Midbrain (tissue), 1 donor: Measurements from ENCODE around the gene FLNB.

ENCODE experiments used
- DNase-seq: peaks from one replicate; lab custom pipeline; 2025; lab: John Stamatoyannopoulos, UW

FLNB gene

DNA sequence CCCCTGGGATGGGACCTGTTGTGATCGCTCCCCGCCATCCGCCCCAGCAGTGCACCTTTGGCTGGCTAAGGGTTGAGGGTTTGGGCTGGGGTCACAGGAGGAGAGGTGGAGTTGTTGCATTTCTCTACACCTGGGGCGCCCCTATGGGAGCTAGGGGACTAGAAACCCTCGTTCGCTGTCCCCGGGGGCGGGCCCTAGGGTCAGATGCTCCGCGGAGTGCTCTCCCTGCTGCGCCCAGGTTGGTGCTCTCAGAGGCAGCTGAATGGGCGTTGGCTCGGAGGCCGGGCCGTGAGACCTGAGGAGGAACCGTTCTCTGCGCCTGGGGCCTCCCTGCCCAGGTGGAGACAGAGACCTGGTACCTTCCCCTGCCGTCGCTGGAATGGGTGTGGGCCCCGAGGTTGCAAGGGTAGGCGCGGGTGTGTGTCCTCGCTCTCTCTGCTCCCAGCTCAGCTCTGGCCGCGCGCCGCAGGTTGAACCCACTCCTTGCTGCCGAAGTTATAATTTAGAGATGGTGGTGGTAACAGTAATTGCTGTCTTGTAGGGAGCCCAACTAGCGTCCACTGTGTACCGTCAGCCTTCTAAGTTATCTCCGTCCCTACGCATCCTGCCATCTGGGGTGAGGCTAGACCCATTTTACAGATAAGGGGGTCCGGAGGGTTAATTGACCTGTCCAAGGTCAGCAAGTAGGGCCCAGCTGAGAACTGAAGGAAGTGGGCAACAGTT, 965 bp downstream of the FLNB start:
- no peak for DNase-seq

DNA sequence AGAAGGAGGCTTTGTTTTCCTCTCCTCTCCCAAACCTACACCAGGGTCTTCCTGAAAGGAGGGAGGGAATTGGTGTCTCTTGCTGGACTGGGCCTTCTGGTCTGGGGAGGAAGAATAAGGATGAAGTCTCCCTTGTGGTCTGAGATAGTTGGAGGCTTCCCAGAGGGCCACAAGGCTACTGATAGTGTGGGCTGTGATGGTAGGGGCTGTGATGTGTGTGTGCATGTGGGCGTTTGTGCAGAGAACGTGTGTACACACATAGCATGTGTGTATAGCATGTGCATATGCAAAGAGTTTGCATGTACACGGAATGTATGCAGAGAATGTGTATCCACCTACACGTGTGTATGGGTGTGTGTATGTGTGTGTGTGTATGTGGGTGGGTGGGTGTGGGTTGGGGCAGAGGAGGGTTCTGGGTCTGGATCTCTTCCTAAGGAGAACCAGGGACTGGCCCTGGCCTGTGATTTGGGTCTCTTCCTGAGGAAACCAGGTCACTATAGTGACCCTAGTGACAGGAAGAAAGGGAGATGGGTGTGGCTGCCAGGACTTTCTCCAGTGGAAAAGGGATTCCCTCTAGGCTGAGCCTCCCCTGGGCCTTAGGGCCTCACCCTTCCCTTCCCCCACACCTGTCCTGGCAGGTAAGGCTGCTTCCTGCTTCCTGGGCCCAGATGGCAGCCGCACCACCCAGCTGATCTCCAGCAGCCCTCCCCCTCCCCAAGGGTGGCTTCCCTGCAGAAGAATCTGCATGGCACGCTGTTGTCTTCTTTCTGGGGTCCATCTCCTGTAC, 1.7 kb downstream of the FLNB start:
- DNase-seq = no peak

DNA sequence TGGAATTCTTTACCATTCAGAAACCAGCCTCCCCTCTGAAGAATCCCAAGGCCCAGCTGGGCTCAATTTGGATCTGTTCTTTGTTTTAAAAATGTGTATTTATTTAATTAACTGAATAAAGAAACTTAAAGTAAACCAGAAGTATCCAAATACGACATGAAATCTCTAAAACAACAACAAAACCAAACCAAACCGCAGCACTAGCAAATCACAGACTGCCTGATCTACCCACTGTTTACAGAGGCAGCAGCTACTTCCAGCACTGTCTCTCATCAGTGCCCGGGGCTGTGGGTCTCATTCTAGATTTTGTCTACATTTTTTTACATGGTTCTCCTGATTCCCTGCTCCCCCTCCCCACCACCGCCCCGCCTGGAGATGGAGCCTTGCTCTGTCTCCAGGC, 2.3 kb downstream of the FLNB start:
- no peak for DNase-seq

- no peak for DNase-seq
Measured at GRCh38 chr3:58011580-58011979, 3.4 kb downstream of the FLNB start.

DNA sequence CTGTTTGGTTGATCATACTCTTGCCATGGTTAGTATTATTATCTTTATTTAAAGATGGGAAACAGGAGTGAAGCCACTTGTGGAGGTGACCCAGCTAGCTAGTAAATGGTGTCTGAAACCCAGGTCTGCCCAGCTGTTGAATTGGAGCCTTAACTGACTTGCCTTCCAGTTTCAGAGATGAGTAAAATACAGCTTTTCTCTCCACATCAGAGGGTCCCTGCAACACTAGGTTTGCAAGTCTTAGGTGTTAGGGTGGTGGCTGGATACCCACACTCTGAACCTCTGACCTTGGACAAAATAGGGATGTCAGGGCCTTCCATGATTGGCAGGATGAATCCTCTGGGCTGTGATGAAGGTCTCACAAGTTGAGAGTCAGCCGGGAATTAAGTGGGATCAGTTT, 4.1 kb downstream of the FLNB start:
- no peak for DNase-seq

- no peak for DNase-seq
Measured at GRCh38 chr3:58013099-58013498, 4.9 kb downstream of the FLNB start.

- peak; percentile 25 for DNase-seq
Measured at GRCh38 chr3:58013973-58014649, 5.9 kb downstream of the FLNB start.

DNA sequence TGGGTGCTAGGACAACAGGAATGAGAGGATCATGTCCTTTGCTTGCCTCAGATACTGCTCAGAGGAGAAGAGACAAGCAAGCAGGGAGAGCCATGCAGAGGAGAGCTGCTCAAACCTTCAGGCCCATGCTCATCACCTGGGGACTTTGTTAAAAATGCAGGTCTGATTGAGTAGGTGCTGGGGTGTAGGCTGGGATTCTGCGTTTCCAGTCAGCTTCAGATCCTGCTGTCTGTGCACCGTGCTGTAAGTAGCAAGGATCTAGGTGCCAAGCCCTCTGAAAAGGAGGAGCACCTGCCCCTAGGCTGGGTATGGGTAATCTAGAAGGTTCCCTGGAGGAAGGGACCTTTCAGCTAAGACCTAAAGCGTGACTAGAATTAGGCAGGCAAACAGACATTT, 7.3 kb downstream of the FLNB start:
- DNase-seq = no peak

DNA sequence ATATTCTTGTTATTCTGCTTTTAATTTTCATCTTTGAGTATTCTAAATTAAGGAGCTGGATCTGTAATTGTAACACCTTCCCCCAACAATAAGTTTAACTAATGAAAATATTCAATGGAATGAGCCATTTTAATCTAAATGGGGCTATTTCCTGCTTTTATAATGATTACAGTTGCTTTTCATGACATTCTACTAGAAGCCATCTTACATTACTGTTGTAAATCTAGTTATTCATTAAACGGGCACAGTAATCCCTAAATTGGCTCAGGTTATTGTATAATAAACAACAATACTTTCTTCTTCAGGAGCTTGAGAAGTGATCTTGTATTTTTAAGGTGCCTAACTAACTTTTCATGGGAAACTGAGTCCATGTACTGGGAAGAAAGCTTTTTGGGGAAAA, 8.5 kb downstream of the FLNB start:
- no peak for DNase-seq

DNA sequence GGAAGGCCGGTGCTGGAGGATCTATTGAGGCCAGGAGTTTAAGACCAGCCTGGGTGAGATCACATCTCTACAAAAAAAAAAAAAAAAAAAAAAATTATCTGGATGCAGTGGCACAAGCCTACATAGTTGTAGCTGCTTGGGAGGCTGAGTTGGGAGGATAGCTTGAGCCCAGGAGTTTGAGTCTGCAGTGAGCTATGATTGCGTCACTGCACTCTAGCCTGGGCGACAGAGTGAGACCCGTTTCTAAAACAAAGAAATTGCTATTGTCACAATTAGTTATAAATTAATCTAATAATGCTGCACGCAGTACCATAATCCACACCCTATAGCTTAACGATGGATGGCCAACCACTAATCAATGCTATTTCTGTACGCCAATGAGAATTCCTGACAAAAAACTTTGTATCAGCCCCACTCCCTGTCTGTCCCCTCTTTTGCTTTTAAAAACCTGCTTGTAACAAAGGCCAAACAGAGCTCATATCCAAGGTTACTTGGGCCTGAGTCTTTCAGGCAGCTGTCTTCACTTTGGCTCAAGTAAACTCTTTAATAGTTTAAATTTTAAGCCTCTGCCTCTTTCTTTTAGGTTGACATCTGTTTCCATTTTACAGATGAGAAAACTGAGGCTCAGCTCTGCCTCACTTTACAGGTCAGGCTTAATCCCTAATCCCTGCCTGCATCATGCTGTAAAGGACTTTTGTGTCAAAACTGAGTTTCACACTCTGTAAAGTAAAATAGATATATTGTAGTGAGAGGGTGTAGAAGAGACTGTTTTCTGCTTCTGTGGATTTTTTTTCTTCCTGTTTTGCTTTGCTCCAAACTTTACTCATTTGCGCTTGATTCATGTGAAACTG, 10.9 kb downstream of the FLNB start:
- no peak for DNase-seq

- DNase-seq = no peak
Measured at GRCh38 chr3:58020783-58021071, 12.5 kb downstream of the FLNB start.

DNA sequence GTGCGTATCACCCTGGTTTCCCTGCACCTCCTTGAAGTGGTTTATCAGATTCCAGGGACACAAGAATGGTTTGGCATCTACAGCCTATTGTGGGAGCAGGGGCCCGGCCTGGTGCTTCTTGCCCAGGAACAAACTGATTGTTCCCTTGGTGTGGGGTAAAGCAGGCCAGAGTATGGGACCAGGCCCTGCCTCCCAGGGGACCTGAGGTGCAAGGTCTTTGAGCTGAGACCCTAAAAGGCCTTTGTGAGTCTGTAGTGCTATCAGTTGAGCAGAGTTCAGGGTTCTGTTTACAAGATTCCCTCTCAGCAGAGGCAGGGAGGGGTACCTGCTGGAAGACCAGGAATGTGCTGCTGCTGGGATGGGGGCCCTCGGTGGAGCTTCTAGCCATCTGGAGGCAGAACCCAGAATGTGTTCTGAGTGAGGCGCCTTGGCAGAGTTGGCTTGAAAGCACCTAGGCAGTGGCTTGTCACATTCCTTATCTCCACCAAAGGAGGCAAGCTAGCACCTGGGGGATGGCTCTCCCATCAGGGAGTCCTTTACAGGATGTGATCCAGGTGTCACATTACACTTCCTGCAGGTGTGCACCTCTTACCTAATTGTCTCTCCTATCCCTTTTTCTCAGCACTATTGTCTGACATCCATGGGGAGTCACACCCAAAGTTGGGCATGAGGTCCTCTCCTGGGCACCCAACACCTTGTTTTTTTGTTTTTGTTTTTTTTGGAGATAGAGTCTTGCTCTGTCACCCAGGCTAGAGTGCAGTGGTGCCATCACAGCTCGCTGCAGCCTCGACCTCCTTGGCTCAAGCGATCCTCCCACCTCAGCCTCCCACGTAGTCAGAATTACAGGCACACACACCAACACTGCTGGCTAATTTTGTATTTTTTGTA, 13.1 kb downstream of the FLNB start:
- DNase-seq = no peak

DNA sequence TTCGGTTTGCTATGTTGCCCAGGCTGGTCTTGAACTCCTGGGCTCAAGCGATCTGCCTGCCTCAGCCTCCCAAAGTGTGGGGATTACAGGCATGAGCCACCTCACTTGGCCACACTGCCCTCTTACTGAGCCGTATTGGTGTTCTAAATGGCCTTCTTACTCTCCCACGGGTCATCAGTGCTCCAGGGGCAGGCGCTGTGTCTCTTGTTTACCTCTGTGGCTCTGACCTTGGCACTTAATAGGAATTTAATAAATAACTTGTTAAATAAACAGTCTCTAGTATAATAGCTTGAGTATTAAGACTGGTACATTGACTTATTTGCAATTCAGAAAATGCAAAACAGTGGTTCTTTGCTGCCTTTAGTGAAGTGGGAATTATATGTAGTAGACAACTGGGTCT, 13.7 kb downstream of the FLNB start:
- DNase-seq = no peak

DNA sequence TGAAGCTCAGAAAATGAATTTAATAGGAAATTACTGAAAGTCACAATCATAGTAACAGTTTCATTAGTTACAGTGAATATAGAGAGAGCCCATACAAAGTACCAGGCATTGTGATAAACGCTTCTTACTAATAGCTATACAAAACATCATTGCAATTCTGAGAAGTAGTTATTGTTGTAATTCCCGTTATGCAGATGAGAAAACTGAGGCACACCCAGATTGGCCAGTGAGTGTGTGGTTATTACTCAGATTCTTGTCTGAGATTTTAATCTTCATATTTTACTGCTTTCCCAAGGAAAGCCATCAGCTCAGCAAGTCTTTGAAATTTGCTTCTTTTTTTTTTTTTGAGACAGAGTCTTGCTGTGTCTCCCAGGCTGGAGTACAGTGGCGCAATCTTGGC, 14.3 kb downstream of the FLNB start:
- DNase-seq = no peak

- DNase-seq = no peak
Measured at GRCh38 chr3:58023531-58023930, 15.3 kb downstream of the FLNB start.

DNA sequence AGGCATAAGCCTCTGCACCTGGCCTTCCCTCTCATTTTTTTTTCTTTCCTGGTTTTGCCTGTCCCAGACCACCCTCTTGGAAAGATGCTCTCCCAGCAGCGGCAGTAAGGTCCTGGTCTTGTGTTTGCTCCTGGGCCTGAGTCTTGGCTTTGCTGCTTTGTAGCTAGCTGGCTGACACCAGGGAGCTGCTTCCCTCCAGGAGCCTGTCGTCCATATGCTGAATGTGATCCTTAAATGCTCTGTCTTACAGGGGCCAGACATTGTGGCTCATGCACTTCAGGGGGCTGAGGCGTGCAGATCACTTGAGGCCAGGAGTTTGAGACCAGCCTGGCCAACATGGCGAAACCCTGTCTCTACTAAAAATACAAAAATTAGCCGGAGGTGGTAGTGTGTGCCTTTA, 17.2 kb downstream of the FLNB start:
- DNase-seq = no peak

- no peak for DNase-seq
Measured at GRCh38 chr3:58025837-58026569, 17.8 kb downstream of the FLNB start.

- no peak for DNase-seq
Measured at GRCh38 chr3:58026598-58026997, 18.4 kb downstream of the FLNB start.

DNA sequence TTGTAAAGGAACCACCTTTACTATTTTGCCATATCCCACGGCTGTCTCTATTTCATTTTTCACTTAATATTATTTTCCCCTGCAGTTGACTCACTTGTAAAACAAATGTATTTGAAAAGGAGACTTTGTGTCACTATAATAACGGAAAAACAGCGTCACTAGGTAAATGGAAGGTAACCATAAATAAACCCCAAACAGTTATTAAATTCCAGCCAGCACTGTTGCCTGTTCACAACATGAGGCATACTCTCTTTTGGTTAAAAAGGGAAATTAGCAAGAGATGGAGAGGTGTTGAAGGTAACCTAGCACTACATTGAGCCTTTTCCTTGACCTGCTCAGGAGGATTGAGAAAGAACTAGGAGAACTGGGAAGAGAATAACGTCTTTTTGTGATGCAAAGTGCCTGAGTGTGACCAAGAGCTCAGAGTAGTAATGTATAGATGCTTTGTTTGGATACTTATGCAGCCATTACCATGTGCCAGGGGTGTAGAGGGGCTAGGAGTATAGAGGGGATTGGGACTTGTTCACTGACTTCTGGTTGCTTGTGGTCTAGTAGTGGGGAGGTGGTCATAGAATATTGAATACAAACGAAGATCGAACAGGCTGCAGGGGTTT, 19.6 kb downstream of the FLNB start:
- DNase-seq = no peak

- no peak for DNase-seq
Measured at GRCh38 chr3:58028902-58029301, 20.7 kb downstream of the FLNB start.
